Raji (cell line): ENCODE data around the gene ELK4.

ENCODE experiments used
- POLR2A ChIP-seq: IDR thresholded peaks from 2 replicates; pipeline ENCODE4 v1.6.1; 2011; ENCODE audit warnings: low read depth, low read length, control low read depth; ENCODE audit not compliant: insufficient read depth

Gene ELK4

GRCh38 chr1:205650241-205650640 lies 18.4 kb upstream of the ELK4 start:
- TF ChIP-seq POLR2A = no peak

- no peak for TF ChIP-seq POLR2A
Measured at GRCh38 chr1:205645519-205645918, 13.7 kb upstream of the ELK4 start.

GRCh38 chr1:205642679-205643307 lies 11.0 kb upstream of the ELK4 start:
- no peak for TF ChIP-seq POLR2A

GRCh38 chr1:205639567-205639966 lies 7.8 kb upstream of the ELK4 start:
- TF ChIP-seq POLR2A = no peak

GRCh38 chr1:205637854-205638468 lies 6.2 kb upstream of the ELK4 start:
- TF ChIP-seq POLR2A = no peak

GRCh38 chr1:205636732-205637131 lies 4.9 kb upstream of the ELK4 start:
- no peak for TF ChIP-seq POLR2A

- TF ChIP-seq POLR2A = no peak
Measured at GRCh38 chr1:205633421-205633976, 1.7 kb upstream of the ELK4 start.

- no peak for TF ChIP-seq POLR2A
Measured at GRCh38 chr1:205632669-205633169, 908 bp upstream of the ELK4 start.

GRCh38 chr1:205631010-205631767 lies 622 bp downstream of the ELK4 start:
- TF ChIP-seq POLR2A = peak; percentile 72

GRCh38 chr1:205630651-205631009 lies 1.2 kb downstream of the ELK4 start:
- no peak for TF ChIP-seq POLR2A

- TF ChIP-seq POLR2A = no peak
Measured at GRCh38 chr1:205630241-205630640, 1.6 kb downstream of the ELK4 start.

- 0 out of 2 replicates have a peak, but pooled peaks have one; percentile 30 for TF ChIP-seq POLR2A
Measured at GRCh38 chr1:205629751-205630150, 2.1 kb downstream of the ELK4 start.

GRCh38 chr1:205627956-205628355 lies 3.9 kb downstream of the ELK4 start:
- no peak for TF ChIP-seq POLR2A

GRCh38 chr1:205626216-205626615 lies 5.6 kb downstream of the ELK4 start:
- no peak for TF ChIP-seq POLR2A

GRCh38 chr1:205623646-205624045 lies 8.2 kb downstream of the ELK4 start:
- TF ChIP-seq POLR2A = no peak

- TF ChIP-seq POLR2A = no peak
Measured at GRCh38 chr1:205620269-205620668, 11.5 kb downstream of the ELK4 start.

- TF ChIP-seq POLR2A = no peak
Measured at GRCh38 chr1:205619376-205619775, 12.4 kb downstream of the ELK4 start.
